HCT116 (cell line): Measurements from ENCODE around the gene G6PD. TPM values are rescaled to one million over a fixed set of nuclear protein-coding genes. Genes with fewer than 3 reads are reported as not detected.
A peak's percentile ranks its signal among the peaks of the same experiment; 100 is the strongest.

ENCODE experiments used
- ATAC-seq: fragments of 200-7000 bp; cut with Tn5 transposase; 2 replicates; pipeline ENCODE4 v1.9.1; 2020; ENCODE audit warnings: mild to moderate bottlenecking, moderate library complexity
- BruUV-seq: library from RNA; stranded (reverse); fragments of 400-500 nt; replicated peaks from 2 replicates; lab custom pipeline; 2021; lab: Mats Ljungman, UMichigan
- CTCF ChIA-PET: fragments of 300-600 bp; sonication (Branson Sonifier 250); formaldehyde crosslinking; loops from one replicate; lab custom pipeline; 2021; ENCODE audit warnings: antibody characterized with exemption; lab: Charles Lee
- POLR2A ChIA-PET: fragments of 300-600, 350-600 bp; sonication (Branson Sonifier 250); formaldehyde crosslinking; loops from one replicate; lab custom pipeline; 2021; ENCODE audit warnings: antibody characterized with exemption; lab: Charles Lee
- RAD21 ChIA-PET, 2 experiments: fragments of 300-600 bp; sonication (Branson Sonifier 250); formaldehyde crosslinking; loops; one replicate each; lab custom pipeline; 2023; ENCODE audit warnings: low total read pairs in 2 of 2; ENCODE audit not compliant: uncharacterized antibody in 2 of 2, unreplicated experiment in 2 of 2, low non-redundant PET in 1 of 2; lab: Charles Lee
- DNase-seq: peaks from one replicate; pipeline ENCODE4 v3.0.0-alpha.2; 2010; ENCODE audit warnings: low read depth, low spot score
- H2AFZ ChIP-seq: fragments of 200-600 bp; shearing (Covaris generic), sonication (generic); 2 replicates; pipeline ENCODE4 v1.6.1; 2017; ENCODE audit warnings: low read depth, mixed run types, mixed read lengths, antibody characterized with exemption, low read length; ENCODE audit not compliant: poor library complexity, severe bottlenecking
- H3K27ac ChIP-seq: 2 replicates; pipeline ENCODE4 v1.5.1; 2012; ENCODE audit warnings: low read depth, low read length
- H3K27me3 ChIP-seq: fragments of 200-600 bp; sonication (generic); 2 replicates; pipeline ENCODE4 v1.6.1; 2016; ENCODE audit warnings: mixed run types, low read length, mixed read lengths; ENCODE audit not compliant: insufficient read depth
- H3K36me3 ChIP-seq, 2 experiments: fragments of 200-500 bp in 1 of 2; fragments of 200-600 bp in 1 of 2; sonication (Bioruptor generic) in 1 of 2; sonication (generic) in 1 of 2; 2 replicates each; pipeline versions ENCODE4 v1.5.1 to v1.6.1; 2014 to 2016; ENCODE audit warnings: low read length in 2 of 2, inconsistent platforms in 1 of 2, mixed read lengths in 1 of 2, mixed run types in 1 of 2; ENCODE audit not compliant: insufficient read depth in 2 of 2, control insufficient read depth in 1 of 2
- H3K4me1 ChIP-seq, 2 experiments: fragments of 200-600 bp in 1 of 2; sonication (generic) in 1 of 2; 2 replicates each; pipeline versions ENCODE4 v1.5.1 to v1.6.1; 2012 to 2017; ENCODE audit warnings: low read length in 2 of 2, inconsistent platforms in 1 of 2, mild to moderate bottlenecking in 1 of 2, mixed read lengths in 1 of 2, mixed run types in 1 of 2, moderate library complexity in 1 of 2; ENCODE audit not compliant: insufficient read depth in 2 of 2, control insufficient read depth in 1 of 2
- H3K4me2 ChIP-seq: fragments of 200-600 bp; sonication (generic); 2 replicates; pipeline ENCODE4 v1.6.1; 2017; ENCODE audit warnings: mixed run types, low read length, mixed read lengths
- H3K4me3 ChIP-seq, 2 experiments: fragments of 200-600 bp in 1 of 2; sonication (generic) in 1 of 2; replicated peaks in 1 of 2; 2 replicates each; pipeline ENCODE4 v1.5.1; 2011 to 2016; ENCODE audit warnings: low read length in 2 of 2, control low read depth in 1 of 2, low read depth in 1 of 2, mild to moderate bottlenecking in 1 of 2, mixed read lengths in 1 of 2, mixed run types in 1 of 2
- H3K79me2 ChIP-seq: fragments of 200-600 bp; sonication (generic); 2 replicates; pipeline ENCODE4 v1.6.1; 2017; ENCODE audit warnings: mild to moderate bottlenecking, mixed run types, low read length, moderate library complexity, mixed read lengths; ENCODE audit not compliant: insufficient read depth
- H3K9ac ChIP-seq: fragments of 200-600 bp; sonication (generic); 2 replicates; pipeline ENCODE4 v1.6.1; 2016; ENCODE audit warnings: low read length, mixed read lengths
- H3K9me2 ChIP-seq: fragments of 200-600 bp; sonication (generic), shearing (Covaris generic); 2 replicates; pipeline ENCODE4 v1.6.1; 2017; ENCODE audit warnings: mixed run types, mild to moderate bottlenecking, moderate library complexity; ENCODE audit not compliant: insufficient read depth
- H3K9me3 ChIP-seq, 2 experiments: fragments of 200-500 bp in 1 of 2; fragments of 200-600 bp in 1 of 2; sonication (Bioruptor generic) in 1 of 2; sonication (generic) in 1 of 2; 2 replicates each; pipeline ENCODE4 v1.6.1; 2014 to 2017; ENCODE audit warnings: low read length in 2 of 2, mixed read lengths in 2 of 2, inconsistent platforms in 1 of 2, low read depth in 1 of 2, mild to moderate bottlenecking in 1 of 2, mixed run types in 1 of 2, moderate library complexity in 1 of 2; ENCODE audit not compliant: control insufficient read depth in 1 of 2, insufficient read depth in 1 of 2
- H4K20me1 ChIP-seq: fragments of 200-600 bp; sonication (generic), shearing (Covaris generic); 2 replicates; pipeline ENCODE4 v1.6.1; 2017; ENCODE audit warnings: mixed run types, mild to moderate bottlenecking, moderate library complexity; ENCODE audit not compliant: insufficient read depth
- CBX3 ChIP-seq: IDR thresholded peaks from 2 replicates; pipeline ENCODE4 v1.6.1; 2012; ENCODE audit warnings: low read depth
- ZFX ChIP-seq: fragments of 450-650 bp; IDR thresholded peaks from 2 replicates; pipeline ENCODE4 v1.6.1; 2017
- ZNF274 ChIP-seq: fragments of 200-500 bp; sonication (Bioruptor generic); IDR thresholded peaks from 2 replicates; pipeline ENCODE4 v1.6.1; 2014; ENCODE audit warnings: mild to moderate bottlenecking, low read depth, low read length, inconsistent platforms
- intact Hi-C: fragments of 100-400 bp; cut with micrococcal nuclease; formaldehyde crosslinking; loops from 2 replicates; pipeline ENCODE4 v1.10.0; 2022
- total RNA-seq: library from RNA; stranded (reverse); gene quantifications from one replicate; pipeline ENCODE4 v1.2.1, GENCODE V29; 2021; ENCODE audit not compliant: unreplicated experiment
- TF ChIP-seq, protein P1 (sequence below): IDR thresholded peaks from 2 replicates; pipeline ENCODE4 v1.6.1; 2012; ENCODE audit warnings: low read depth
- TF ChIP-seq, protein P2 (sequence below), 3 experiments: fragments of 200-600 bp in 1 of 3; sonication (generic) in 1 of 3; IDR thresholded peaks in 2 of 3; conservative IDR thresholded peaks in 1 of 3; 2 replicates each; pipeline ENCODE4 v1.5.1; 2012 to 2017; ENCODE audit warnings: low read depth in 2 of 3, low read length in 2 of 3, antibody characterized with exemption in 1 of 3, borderline replicate concordance in 1 of 3, control low read depth in 1 of 3, mild to moderate bottlenecking in 1 of 3, mixed read lengths in 1 of 3, mixed run types in 1 of 3, moderate library complexity in 1 of 3; ENCODE audit not compliant: insufficient read depth in 1 of 3

Gene G6PD
- total RNA-seq, 1 experiment from 2014 or later, result 109 TPM

DNA sequence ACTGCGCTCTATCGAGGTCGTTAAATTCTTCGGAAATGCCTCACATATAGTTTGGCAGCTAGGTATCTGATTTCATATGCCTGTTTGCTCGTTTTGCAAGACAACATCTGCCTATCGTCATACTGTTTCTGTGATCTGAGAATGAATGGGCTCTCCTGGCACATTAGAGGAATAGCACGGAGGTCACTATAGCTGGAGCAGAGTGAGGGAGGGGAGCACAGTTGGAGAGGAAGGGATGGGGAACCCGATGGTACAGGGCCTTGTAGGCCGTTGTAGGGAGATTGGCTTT, 1.3 kb upstream of the G6PD start:
- peak overlapping the region; percentile 90 for H3K4me2 ChIP-seq
- CTCF ChIA-PET, result no interaction called here
- H4K20me1 ChIP-seq, result no peaks in the 10 kb centered on the region
- no peak for TF ChIP-seq CBX3
- TF ChIP-seq ZNF274, result no peak
- no peak for TF ChIP-seq ZFX
- TF ChIP-seq, protein P1, sequence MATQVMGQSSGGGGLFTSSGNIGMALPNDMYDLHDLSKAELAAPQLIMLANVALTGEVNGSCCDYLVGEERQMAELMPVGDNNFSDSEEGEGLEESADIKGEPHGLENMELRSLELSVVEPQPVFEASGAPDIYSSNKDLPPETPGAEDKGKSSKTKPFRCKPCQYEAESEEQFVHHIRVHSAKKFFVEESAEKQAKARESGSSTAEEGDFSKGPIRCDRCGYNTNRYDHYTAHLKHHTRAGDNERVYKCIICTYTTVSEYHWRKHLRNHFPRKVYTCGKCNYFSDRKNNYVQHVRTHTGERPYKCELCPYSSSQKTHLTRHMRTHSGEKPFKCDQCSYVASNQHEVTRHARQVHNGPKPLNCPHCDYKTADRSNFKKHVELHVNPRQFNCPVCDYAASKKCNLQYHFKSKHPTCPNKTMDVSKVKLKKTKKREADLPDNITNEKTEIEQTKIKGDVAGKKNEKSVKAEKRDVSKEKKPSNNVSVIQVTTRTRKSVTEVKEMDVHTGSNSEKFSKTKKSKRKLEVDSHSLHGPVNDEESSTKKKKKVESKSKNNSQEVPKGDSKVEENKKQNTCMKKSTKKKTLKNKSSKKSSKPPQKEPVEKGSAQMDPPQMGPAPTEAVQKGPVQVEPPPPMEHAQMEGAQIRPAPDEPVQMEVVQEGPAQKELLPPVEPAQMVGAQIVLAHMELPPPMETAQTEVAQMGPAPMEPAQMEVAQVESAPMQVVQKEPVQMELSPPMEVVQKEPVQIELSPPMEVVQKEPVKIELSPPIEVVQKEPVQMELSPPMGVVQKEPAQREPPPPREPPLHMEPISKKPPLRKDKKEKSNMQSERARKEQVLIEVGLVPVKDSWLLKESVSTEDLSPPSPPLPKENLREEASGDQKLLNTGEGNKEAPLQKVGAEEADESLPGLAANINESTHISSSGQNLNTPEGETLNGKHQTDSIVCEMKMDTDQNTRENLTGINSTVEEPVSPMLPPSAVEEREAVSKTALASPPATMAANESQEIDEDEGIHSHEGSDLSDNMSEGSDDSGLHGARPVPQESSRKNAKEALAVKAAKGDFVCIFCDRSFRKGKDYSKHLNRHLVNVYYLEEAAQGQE, result no peak
- TF ChIP-seq, protein P2, sequence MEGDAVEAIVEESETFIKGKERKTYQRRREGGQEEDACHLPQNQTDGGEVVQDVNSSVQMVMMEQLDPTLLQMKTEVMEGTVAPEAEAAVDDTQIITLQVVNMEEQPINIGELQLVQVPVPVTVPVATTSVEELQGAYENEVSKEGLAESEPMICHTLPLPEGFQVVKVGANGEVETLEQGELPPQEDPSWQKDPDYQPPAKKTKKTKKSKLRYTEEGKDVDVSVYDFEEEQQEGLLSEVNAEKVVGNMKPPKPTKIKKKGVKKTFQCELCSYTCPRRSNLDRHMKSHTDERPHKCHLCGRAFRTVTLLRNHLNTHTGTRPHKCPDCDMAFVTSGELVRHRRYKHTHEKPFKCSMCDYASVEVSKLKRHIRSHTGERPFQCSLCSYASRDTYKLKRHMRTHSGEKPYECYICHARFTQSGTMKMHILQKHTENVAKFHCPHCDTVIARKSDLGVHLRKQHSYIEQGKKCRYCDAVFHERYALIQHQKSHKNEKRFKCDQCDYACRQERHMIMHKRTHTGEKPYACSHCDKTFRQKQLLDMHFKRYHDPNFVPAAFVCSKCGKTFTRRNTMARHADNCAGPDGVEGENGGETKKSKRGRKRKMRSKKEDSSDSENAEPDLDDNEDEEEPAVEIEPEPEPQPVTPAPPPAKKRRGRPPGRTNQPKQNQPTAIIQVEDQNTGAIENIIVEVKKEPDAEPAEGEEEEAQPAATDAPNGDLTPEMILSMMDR (IDR thresholded peaks at IDR 0.05 in 2 of 3, conservative IDR thresholded peaks at IDR 0.05 in 1 of 3; ENCODE audit: borderline replicate concordance in 1 of 3, insufficient read depth in 1 of 3, low read depth in 2 of 3, low read length in 2 of 3), result no peak
- RAD21 ChIA-PET, result no interaction called here
- H3K4me3 ChIP-seq, result peak overlapping the region; percentile 83 to 96
- POLR2A ChIA-PET, result interaction anchor here (1.5 kb wide), 1 partner anchor 175 kb away, joined by 5 read pairs; no protein-coding TSS in a partner anchor
- H3K9me2 ChIP-seq, result no peaks in the 10 kb centered on the region
- no peaks in the 10 kb centered on the region for H3K27me3 ChIP-seq
- peaks cover 53% of the 10 kb centered on the region for H3K79me2 ChIP-seq
- peak overlapping the region; percentile 92 for H3K9ac ChIP-seq
- no TSS peak for BruUV-seq
- H3K27ac ChIP-seq, result peak overlapping the region; percentile 74
- intact Hi-C loops, result no loop called here
- H3K9me3 ChIP-seq, result no peaks in the 10 kb centered on the region
- ATAC-seq, result no peak
- H3K4me1 ChIP-seq, result peaks cover 6 to 12% of the 10 kb centered on the region in 2 experiments; a peak in 3 of 4 replicates
- no peak overlapping the region for H2AFZ ChIP-seq
- no peak for DNase-seq
- H3K36me3 ChIP-seq, result peaks cover 0 to 4% of the 10 kb centered on the region in 2 experiments; a peak in 1 of 4 replicates
